ENCODE results near the gene RNF157.

Gene RNF157

DNA sequence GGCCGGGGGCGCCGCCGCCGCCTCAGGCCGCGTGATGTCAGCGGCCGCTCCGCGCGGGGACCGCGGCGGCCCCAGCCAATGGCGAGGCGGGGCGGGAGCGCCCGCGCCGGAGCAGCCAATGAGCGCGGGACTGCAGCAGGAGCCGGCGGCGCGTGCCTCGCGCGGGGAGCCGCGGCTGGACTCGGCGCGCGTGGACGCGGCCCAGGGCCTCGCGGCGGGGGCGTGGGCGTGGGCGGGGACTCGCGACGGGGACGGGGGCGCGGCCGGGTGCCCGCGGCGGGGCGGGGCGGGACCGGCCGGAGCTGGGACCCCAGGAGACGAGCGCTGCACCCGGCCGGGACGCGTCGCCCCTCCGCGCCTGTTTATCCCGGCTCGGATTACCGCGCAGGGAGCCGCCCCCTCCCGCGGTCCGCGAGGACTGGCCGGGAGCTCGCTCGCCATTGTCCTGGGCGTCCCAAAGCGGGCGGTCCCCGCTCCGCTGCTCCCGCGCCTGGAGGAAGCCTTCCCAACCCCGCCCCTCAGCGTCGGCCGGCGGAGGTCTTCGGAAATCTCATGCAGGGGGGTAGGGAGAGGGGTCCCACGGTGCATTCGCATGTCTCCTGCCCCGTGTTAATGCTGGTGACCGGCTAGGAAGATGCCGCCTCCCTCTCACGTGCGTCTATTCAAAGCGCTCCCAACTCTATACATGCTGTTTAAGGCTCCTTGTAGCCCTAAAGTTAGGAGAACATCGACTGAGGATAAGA is at the start of gene RNF157:
RNF157 (minus strand) TSS at position 33 of the 743 bp plus-strand sequence. CDS start 253 bp downstream, outside the sequence.
- peak; percentile 64 to 65 for DNase-seq

DNA sequence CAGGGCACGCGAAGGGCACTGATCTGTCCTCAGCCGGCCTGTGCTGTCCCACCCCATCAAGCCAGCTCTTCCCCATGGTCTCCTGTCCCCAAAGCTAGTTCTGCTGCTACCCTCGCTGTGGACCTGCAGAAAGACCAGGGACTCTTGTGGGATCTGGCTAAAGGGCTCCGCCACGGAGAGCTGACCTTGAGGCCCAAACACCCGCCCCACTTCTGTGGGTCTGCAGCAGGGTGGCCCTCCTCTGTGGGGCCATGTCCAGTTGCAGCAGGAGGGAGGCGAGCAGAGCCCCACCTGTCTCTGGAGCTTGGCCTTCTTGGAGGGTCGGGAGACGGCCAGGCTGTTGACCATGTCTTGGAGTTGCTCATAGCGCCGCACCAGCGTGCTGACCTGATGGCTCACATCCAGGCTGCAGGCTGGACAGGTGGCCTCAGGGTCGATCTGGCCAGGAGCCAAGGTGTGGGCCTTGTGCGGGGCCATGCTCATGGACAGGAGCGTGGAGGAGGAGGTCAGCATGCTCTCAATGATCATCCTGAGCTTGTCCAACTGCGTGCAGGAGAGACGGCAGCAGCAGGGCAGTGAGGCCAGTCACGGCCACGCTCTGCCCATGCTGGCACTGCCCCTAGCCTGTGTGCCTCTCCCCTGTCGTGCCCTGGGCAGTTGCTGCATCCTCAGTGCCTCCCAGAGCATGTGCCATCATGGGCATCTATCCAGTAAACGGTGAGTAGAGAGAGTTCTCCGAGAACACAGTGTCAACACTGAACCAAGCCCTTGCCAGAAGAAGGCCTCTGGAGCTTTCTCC is 41.5 kb upstream of the RNF157 start:
- DNase-seq: no peak

- DNase-seq: no peak
Observed at GRCh38 chr17:76280650-76281049, 40.4 kb upstream of the RNF157 start.

- no peak for DNase-seq
Observed at GRCh38 chr17:76279742-76280287, 39.5 kb upstream of the RNF157 start.

GRCh38 chr17:76278952-76279741 is 38.9 kb upstream of the RNF157 start:
- DNase-seq: peak; percentile 77 to 89

DNA sequence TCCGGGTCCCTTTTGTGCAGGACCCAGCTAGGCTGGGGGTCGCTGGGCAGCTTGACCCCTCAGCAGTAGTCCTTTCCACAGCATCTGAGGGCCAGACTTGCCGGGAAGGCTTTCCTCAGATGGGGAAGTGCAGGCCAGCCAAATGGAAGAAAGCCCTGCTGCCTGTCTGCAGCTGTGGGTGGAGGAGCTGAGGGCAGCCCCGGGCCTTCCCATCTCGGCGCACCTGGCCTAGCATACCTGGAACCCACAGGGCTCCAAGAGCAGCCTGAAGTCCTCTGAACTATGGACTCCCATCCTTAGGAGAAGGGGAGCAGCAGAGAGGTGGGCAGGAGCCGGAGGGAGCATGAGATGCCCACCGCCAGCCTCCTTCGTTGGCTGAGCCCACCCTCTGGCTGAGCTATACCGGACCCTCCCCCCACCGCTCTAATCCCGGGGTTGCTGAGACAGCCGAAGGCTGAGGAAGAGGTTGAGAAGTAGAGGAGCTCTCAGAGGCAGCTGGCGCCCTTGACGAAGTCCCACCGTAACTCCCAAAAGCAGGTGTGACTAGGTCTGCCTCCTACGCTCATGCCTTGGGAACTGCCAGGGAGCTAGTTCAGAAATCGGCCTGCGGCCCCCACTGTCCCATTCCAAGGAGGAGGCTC is 38.1 kb upstream of the RNF157 start:
- DNase-seq: no peak

DNA sequence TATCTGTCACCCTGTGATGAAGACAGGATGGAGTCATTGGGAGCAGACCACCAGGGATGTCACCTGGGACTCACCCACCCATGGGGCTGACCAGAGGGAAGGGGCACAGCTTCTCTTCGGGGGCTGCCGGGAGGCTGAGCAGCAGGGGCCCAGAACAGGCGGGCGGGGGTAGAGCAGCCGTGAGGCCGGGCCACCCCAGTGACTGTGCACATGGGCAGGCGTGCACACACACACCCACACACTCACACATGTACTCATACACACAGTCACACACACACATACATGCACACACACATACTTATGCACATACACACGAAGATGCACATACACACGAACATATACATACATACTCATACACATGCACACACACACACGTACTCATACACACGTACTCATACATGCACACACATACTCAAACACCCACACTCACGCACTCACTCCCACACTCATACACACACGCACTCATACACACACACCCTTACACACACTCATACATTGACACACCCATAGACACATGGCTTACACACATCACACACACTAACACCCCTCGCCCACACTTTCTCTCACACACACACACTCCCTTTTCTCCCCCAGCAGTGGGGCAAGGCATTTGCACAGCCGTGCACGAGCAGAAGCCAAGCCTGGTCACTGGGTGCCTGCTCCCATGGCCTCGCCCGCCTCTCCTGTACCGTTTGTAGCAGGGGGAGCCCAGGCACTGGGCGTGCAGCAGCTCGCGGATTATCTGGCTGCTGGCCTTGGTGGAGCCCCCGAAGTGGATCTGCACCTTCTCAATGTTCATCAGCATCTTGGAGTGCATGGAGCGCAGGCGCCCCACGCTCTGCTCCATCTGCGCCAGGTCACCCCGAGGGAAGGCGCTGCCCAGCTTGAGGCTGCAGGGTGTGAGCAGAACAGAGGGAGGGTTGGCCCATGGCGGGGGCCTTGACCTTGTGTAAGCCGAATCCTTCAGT is 37.3 kb upstream of the RNF157 start:
- DNase-seq: no peak

- no peak for DNase-seq
Observed at GRCh38 chr17:76276461-76277299, 36.4 kb upstream of the RNF157 start.

DNA sequence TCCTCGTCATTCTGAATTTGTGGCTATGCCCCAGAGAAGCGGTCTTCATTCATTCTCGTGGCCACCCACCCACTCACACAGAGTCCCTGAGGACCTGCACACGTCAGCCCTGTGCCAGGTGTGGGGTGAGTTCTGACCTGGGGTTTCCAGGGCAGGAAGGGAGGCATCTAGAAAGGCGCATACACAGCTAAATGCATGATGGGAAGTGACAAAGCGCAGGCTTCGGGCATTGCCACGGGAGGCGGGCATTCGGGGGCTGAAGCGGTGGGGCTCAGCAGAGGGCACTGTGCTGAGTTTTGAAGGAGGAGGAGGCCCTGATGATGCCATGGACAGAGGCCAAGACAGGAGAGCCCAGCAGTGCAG is 35.8 kb upstream of the RNF157 start:
- DNase-seq: no peak

- no peak for DNase-seq
Observed at GRCh38 chr17:76275382-76276068, 35.2 kb upstream of the RNF157 start.

- DNase-seq: no peak
Observed at GRCh38 chr17:76274112-76274956, 34.0 kb upstream of the RNF157 start.

- DNase-seq: no peak
Observed at GRCh38 chr17:76273445-76274111, 33.3 kb upstream of the RNF157 start.

GRCh38 chr17:76272541-76273444 is 32.5 kb upstream of the RNF157 start:
- DNase-seq: peak; percentile 56 to 73

- DNase-seq: peak; percentile 80 to 91
Observed at GRCh38 chr17:76271669-76272540, 31.6 kb upstream of the RNF157 start.

- DNase-seq: no peak
Observed at GRCh38 chr17:76270770-76271668, 30.7 kb upstream of the RNF157 start.

Measured in stimulated activated CD4-positive, alpha-beta T cell treated with anti-CD3 and anti-CD28 coated beads, Interleukin-4, amount 100 ng/mL, for 4 hours (primary cell).